ENCODE measurements around the gene BSND.

DNA sequence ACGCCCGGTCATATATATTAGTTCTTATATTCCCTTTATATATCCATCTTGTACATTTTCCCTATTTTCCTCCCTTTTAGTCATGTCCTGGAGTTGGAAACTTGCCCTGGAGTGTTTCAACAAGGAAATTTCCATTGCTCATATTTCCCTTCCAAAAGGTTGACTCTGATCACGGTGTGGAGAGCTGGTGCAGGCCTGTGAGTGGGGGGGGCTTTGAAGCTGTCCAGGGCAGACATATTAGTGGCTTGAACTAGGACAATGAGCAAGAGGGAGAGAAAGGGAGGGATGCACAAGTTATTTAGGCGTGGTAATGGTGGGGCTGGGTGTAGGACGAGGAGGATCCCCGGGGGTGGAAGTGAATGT, 48.7 kb upstream of the BSND start:
- TF ChIP-seq CTCF (IDR thresholded peaks at IDR 0.05) (no peak), POLR2A (IDR thresholded peaks at IDR 0.05) (no peak), POLR2AphosphoS5 (IDR thresholded peaks at IDR 0.05) (no peak), EP300 (IDR thresholded peaks at IDR 0.05) (no peak)
